NCI-H2227 treated with DMSO at 0.1 percent for 48 hours (cell line): ENCODE measurements around the gene VAV1.
"Not testable (repeated sequence)": the region's sequence is repeated elsewhere in the genome, so short reads cannot be mapped to it uniquely, and the experiment has no call there.

Experiments
- DNase-seq: peaks from one replicate; lab custom pipeline; 2025; lab: John Stamatoyannopoulos, UW

The VAV1 gene

DNA sequence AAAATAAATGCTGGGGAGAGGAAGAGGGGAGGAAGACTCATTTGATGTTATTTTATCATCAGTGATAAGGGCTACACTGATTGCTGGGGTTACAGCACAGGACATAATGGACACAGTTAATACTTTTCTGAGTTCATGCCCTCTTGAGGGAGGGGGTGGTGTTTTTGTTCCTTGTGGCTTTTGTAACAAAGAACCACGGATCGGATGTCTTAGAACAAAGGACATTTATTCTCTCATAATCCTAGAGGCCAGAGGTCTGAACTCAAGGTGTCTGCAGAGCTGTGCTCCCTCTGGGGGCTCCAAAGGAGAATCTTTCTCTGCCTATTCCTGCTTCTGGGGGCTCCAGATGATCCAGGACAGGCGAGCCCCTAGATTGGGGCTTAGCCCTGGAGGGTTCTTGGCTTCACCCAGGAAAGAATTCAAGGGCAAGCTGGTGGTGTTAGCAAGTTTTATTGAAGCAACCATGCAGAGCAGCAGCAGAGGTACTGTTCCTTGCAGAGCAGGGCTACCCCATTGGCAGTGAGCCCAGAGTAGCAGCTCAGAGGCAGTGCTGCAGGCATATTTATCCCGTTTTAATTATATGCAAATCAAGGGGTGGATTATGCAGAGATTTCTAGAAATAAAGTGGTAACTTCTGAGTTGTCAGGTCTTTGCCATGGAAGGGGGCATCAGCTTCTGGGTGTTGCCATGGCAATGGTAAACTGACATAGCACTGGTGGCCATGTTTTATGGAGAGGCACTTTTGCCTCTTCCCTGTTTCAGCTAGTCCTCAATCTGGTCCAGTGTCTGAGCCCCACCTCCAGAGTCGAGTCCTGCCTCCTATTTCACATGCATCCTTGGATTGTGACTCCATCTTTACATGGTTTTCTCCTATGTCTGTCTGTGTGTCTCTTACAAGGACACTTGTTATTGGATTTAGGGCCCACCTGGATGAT lies 18.0 kb downstream of the VAV1 start:
- no peak for DNase-seq

DNA sequence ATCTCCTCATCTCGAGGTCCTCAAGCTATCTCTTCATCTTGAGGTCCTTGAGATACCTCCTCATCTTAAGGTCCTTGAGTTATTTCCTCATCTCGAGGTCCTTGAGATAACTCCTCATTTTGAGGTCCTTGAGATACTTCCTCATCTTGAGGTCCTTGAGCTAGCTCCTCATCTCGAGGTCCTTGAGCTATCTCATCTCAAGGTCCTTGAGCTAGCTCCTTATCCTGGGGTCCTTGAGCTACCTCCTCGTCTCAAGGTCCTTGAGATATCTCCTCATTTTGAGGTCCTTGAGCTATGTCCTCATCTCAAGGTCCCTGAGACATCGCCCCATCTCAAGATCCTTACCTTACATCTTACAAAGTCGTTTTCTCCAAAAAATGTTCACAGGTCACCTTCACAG lies 18.7 kb downstream of the VAV1 start:
- DNase-seq = no peak

DNA sequence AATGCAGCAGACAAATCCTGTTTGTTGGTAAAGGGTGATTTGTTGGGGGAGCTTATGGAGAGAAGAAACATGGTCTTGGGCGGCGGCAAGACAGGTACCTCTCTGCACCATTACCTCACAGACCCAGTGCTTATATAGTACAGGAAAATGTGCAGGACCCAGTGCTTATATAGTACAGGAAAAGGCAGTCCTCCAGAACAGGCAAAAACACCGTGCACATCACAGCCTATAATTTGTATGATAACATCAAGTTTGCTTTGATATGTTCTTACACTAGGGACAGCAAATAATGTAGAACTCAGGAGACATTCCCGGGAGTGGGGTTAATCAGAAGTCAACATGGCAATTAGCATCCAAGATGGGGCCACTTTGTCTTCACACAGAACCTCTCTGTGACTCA lies 20.9 kb downstream of the VAV1 start:
- DNase-seq = no peak

DNA sequence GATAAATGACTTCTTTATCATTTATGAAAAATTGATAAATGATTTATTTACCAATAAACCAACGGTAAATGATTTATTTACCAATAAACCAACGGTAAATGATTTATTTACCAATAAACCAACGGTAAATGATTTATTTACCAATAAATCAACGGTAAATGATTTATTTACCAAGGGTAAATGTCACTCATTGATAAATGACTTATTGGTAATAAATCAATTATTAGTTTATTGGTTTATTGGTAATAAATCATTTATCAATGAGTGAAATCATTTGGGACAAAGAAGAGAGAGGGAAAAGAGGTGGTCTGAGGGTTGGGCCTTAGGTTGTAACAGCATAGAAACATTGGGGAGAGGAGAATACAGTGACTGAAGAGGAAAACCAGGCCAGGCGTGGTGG lies 21.5 kb downstream of the VAV1 start:
- no peak for DNase-seq

DNA sequence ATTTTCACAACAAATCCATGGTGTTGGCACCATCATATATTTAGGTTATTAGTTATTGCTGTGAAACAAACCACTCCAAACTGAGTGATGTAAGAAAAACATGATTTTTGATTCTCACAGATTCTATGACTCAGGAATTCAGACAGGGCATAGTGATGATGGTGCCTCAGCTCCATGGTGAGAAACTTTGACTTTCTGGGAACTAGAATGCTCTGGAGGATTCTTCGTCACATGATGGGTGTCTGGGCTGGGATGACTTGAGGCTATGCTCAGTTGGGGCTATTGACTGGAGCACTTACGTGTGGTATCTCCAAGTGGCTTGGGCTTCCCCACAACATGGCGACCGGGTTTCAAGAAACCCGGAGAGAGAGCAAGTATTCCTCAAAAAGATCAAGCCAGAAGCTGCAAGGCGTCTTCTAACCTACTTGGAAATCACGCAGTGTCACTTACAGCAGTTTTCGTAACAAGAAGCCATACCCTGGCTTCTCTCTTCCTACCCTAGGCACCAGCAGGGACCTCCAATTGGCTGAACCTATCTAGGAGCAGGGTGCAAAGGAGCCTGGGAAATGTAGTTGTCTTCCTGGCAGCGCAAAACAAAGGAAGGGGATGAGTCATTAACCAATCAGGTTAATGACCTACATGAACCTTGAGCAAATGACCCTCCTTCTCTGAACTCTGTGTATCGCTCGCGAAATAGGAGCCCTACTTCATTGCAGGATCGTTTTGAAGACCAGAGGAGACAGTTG lies 22.4 kb downstream of the VAV1 start:
- no peak for DNase-seq

DNA sequence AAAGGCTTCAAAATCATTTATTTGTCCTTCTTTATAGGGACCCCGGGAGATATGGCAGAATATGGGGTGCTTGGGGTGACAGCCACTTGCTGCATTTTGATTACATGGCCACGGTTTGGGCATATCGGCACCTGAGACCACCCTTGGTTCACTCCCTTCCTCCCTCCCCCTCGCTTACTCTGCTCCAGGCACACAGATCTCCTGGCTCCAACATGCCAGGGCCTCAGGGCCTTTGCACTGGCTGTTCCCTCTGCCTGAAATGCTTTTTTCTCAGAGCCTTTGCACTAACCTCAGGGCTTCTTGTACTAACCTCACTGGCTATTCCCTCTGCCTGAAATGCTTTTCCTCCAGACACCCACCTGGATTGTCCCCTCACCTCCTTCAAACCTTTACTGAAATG lies 23.8 kb downstream of the VAV1 start:
- DNase-seq = no peak

DNA sequence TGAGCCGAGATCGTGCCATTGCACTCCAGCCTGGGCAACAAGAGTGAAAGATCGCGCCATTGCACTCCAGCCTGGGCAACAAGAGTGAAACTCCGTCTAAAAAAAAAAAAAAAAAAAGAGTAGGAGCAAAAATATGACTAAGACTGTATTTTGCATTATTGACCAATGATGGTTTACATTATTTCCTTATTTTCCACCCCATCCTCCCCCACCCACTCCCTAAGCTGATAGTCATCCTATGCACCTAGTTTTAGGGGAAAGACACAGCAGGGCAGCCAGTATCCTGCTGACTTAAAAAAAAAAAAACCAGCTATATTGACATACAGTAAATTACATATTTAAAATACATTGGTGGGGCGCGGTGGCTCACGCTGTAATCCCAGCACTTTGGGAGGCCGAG lies 25.1 kb downstream of the VAV1 start:
- no peak for DNase-seq

DNA sequence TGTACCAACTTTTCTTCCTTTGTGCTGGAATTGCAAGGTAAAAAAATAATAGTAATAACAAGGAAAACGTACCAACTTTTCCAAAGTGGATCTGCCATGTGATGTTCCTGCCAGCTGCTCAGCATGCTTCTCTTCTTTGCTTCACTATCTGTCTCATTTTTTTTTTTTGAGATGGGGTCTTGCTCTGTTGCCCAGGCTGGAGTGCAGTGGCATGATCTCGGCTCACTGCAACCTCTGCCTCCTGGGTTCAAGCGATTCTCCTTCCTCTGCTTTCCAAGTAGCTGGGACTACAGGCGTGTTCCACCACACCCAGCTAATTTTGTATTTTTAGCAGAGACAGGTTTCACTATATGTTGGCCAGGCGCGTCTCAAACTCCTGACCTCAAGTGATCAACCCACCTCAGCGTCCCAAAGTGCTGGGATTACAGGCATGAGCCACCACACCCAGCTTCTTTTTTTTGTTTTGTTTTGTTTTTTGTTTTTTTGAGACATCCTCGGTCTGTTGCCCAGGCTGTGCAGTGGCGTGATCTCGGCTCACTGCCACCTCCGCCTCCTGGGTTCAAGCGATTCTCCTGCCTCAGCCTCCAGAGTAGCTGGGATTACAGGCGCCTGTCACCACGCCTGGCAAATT lies 27.8 kb downstream of the VAV1 start:
- not testable (repeated sequence) for DNase-seq

DNA sequence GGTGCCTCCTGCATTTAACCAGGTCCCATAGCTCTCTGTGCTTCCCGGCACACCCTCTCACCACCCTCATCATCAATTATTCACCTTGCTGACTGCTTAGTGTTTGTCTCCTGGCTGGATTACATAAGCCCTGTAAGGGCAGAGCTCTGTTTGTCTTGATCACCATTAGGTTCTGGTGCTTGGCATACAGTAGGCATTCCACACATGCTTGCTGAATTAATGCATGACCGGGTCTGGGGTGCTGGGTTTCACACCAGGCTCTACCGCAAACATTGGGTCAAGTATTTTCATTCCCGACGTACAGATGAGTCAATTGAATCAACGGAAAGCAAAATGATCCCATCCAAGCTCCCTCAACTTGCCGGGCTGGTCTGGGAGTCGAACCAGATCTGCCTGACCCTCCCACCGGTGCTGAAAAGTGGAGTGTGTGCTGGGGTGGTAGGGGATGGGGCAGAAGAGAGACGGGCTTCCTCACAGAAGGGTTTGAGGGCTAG lies 28.5 kb downstream of the VAV1 start:
- no peak for DNase-seq

DNA sequence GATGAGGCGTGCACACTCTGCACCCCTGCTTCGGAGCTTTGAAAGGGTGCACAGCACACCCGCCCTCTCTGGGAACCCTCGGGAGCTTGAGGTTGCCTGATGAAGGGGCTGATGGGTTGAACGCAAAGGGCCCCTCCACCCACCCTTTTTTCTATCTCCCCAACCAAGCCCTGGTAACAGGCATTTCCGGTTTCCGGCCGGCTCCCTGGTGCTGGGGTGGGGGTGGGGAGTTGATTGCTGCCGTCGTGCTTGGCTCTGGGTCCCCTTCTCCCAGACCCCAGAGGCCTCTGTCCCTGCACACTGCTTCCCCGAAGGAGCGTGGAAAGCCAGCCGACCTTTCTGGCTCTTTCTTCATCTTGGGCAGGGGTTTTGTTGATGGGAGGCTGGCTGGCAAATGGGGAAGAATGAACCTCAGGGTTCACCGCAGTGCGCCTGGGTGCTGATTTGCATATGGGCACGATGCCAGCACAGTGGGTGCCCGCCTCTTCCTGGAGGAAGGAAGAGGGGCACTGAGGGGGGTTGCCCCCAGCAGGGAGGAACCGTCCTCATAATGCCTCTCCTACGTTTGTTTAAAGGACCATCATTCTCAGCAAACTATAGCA lies 29.1 kb downstream of the VAV1 start:
- no peak for DNase-seq

DNA sequence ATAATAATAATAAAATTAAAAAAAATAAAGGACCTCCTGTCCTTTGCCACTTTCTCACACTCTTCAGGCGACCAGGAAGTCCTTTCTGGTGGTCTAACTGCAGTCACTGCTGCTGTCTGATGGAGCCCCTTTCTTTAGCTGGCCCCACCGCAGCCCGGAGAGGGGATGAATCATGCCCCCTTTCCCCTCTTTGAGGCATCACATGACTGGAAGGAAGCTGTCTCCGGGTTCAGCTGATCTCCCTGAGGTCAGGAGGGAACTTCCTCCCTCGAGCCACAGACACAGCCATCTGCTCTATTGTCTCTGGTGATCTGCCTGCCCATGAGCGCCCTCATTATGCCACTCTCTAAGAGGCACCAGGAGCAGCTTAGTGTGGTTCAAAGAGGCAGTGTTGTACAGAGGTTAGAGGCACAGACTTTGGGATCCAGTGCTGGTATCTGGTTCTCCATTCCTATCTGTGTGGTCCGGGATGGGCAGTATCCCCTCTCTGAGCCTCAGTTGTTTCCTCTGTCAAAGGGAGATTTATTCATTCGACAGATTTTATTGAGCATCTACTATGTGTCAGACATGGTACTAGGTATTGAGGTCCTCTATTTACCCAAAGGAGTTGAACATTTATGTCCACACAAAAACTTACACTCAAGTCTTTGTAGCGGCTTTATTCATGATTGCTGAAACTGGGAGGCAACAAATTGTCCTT lies 30.0 kb downstream of the VAV1 start:
- DNase-seq = no peak

DNA sequence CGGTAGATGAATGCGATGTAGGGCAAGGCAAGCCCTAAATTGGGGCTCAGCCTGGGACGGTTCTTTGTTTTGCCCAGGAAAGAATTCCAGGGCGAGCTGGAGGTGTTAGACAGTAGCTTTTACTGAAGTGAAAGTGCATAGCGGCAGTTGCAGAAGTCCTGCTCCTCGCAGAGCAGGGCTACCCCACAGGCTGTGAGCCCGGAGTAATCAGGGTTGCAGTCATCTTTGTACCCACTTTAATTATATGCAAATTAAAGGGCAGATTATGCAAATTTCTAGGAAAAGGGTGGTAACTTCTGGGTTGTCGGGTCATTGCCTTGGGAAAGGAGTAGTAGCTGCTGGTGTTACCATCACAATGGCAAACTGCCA lies 30.5 kb downstream of the VAV1 start:
- DNase-seq = no peak

DNA sequence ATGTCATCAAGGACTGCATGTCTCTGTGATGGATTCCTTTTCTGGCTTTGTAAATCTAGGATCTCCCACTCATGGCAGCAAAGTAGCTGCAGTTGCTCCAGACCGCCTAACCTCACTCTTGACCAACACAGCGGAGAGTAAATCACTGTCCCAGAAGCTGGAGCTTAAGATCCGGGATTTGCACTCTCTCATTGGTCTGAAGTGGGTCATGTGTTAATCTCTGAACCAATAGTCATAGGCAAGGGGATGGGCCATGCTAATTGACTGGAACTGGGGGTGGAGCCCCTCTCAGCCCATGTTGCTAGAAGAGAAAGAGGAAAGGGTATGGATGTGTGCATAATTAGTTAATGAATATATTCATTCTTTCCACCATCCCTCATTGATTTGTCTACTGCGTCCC lies 34.0 kb downstream of the VAV1 start:
- no peak for DNase-seq

DNA sequence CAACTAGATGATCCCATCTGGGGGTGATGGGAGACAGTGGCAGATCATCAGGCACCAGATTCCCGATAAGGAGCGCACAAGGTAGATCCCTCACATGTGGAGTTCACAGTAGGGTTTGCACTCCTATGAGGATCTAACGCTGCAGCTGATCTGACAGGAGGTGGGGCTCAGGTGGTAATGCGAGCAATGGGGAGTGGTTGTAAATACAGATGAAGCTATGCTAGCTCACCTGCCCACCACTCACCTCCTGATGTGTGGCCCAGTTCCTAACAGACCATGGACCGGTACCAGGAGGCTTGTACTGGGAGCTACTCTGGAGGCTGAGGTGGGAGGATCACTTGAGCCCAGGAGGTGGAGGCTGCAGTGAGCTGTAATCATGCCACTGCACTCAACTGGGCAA lies 34.8 kb downstream of the VAV1 start:
- DNase-seq = no peak

DNA sequence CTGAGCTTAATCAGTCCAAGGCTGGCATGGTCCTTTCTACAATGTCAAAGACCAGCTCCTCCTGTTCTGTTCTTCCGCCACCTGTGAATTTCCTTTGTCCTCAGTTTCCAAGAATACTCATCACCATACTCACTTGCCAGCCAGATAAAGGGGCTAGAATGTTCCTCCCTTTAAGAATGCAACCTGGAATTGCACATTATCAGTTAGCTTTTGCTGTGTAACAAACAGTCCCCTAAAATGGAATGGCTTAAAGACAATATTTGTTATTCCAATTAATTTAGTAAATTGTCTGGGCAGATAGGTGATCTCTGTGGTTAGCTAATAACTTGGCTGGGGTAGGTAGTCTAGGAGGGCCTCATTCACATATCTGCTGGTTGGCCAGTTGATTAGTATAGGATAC lies 36.0 kb downstream of the VAV1 start:
- DNase-seq = no peak

DNA sequence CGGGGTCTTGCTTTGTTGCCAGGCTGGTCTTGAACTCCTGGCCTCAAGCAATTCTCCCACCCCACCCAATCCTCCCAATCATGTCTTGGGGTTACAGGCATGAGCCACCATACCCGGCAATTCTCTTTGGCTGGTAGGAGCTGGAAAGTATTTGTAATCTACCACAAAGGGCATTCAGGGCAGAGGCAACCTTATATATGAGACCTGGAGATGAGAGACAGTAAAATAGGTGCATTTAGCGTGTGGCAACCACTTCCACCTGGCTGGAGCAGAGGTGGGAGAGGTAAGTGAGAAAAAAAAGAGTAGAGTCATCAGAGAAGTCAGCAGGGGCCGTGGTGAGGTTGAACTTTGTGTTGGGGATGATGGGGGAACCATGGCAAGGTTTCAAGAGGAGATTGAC lies 36.8 kb downstream of the VAV1 start:
- no peak for DNase-seq

DNA sequence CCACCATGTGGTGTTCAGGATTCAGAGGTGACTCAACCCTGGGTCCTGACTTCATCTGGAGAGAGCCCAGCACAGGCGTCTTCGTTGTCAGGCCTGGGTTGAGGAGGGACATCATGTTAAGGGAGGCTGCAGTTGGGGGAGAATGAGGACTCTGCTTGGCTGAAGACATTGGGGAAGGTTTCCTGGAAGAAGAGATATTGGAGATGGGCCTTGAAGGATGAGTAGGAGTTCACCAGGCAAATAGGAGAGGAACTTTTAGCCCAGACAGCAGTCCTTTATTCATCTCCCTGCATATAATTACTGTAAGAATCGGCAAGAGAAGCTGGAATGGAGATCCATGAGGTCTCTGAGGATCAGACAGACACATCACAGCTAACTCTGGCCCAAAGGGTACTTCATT lies 38.9 kb downstream of the VAV1 start:
- no peak for DNase-seq

DNA sequence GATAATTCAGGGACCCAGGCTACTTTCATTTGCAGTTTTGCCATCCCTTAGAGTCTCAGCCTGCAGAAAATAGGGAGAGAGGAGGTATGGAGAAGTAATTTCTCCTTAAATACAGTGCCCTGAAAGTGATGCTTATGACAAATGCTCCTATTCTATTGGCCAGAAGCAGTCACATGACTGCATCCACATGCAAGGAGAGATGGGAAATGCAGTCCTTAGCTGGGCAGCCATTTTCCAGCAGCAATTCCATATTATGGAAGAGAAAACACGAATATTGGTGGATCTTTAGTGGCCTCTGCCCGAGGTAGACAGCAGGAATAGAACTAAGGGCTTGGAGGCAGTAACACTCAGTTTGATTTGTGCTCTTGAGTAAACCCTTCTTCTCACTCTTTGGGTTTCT lies 39.4 kb downstream of the VAV1 start:
- DNase-seq = peak; percentile 39

DNA sequence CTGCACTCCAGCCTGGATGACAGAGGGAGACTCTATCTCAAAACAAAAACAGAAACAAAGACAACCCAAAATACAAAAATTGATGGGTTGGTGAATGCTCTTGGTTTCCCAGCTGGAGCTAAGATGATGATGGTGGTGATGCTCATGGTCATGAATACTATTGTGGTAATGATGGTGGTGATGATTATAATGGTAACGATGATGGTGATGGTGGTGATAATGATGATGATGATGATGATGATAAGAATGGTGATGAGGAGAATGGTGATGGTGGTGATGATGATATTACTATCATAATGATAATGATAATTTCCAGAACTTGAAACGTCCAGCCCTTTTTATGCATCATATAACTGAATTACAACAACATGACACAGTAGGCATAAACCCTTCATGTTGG lies 40.1 kb downstream of the VAV1 start:
- no peak for DNase-seq

DNA sequence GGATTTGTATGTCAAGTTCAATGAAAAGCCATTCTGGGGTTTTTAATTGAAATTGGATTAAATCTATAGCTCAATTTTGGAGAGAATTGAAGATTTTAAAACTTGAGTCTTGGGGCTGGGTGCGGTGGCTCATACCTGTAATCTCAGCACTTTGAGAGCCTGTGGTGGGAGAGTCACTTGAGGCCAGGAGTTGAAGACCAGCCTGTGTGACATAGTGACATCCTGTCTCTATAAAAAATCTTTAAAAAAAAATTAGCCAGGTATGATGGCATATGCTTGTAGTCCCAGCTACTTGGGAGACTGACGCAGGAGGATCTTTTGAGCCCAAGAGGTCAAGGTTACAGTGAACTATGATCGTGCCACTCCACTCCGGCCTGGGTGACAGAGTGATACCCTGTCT lies 41.2 kb downstream of the VAV1 start:
- DNase-seq = no peak

DNA sequence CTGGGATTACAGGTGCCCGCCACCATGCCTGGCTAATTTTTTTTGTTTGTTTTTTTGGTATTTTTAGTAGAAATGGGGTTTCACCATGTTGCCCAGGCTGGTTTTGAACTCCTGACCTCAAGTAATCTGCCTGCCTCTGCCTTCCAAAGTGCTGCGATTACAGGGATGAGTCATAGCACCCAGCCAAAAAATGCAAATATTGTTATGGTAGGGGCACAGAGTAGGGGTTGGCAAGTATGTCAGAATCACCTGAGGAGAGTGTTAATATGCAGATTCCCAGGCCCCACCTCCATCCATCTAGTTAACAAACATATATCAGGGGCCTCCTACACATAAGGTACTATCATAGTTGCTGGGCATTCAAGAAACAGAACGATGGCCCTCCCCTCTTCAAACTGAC lies 44.7 kb downstream of the VAV1 start:
- DNase-seq = no peak

DNA sequence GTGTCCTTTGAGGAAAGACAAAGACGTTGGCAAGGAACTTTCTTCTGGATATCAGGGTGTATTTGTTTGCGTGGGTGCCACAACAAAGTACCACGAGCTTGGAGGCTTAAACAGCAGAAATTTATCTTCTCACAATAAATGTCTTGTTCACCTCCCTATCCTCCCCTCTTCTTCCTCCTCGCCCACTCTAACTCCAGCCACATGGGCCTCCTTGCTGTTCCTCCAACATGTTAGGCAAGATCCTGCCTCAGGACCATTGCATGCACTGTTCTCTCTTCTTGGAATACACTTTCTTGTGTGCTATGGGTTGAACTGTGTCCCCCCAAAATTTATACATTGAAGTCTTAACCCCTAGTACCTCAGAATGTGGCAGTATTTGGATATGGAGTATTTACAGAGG lies 45.7 kb downstream of the VAV1 start:
- DNase-seq = no peak
